HFF-Myc (cell line): ENCODE measurements around the gene S100A9.
"Not testable (repeated sequence)": the region's sequence is repeated elsewhere in the genome, so short reads cannot be mapped to it uniquely, and the experiment has no call there.

Experiments used
- DNase-seq: peaks from one replicate; pipeline ENCODE4 v3.0.0-alpha.2; 2011; ENCODE audit warnings: low read depth; ENCODE audit errors: extremely low read depth
- H3K4me3 ChIP-seq: replicated peaks from 2 replicates; pipeline ENCODE4 v1.5.1; 2011; ENCODE audit warnings: low read depth, mild to moderate bottlenecking, control low read depth, low read length
- CTCF ChIP-seq: IDR thresholded peaks from 2 replicates; pipeline ENCODE4 v1.5.1; 2012; ENCODE audit warnings: mild to moderate bottlenecking, low read depth, low read length, control low read depth; ENCODE audit errors: missing control alignments

S100A9 gene

GRCh38 chr1:153400244-153400643, 42.6 kb downstream of the S100A9 start:
- H3K4me3 ChIP-seq: no peak overlapping the region
- peak; percentile 19 for TF ChIP-seq CTCF
- DNase-seq: no peak

GRCh38 chr1:153401461-153401860, 43.8 kb downstream of the S100A9 start:
- no peak for DNase-seq
- H3K4me3 ChIP-seq: no peak overlapping the region
- TF ChIP-seq CTCF: no peak

- TF ChIP-seq CTCF: no peak
- no peak for DNase-seq
- no peak overlapping the region for H3K4me3 ChIP-seq
These were observed 44.6 kb downstream of the S100A9 start for GRCh38 chr1:153402226-153402625.

GRCh38 chr1:153403421-153404085, 45.9 kb downstream of the S100A9 start:
- no peak for DNase-seq
- H3K4me3 ChIP-seq: no peak overlapping the region
- TF ChIP-seq CTCF: no peak

- DNase-seq: no peak
- no peak overlapping the region for H3K4me3 ChIP-seq
- TF ChIP-seq CTCF: no peak
These were observed 46.5 kb downstream of the S100A9 start for GRCh38 chr1:153404086-153404635.

- no peak overlapping the region for H3K4me3 ChIP-seq
- DNase-seq: no peak
- TF ChIP-seq CTCF: peak; percentile 59
These were observed 47.1 kb downstream of the S100A9 start for GRCh38 chr1:153404768-153405167.

- H3K4me3 ChIP-seq, DNase-seq: not testable (repeated sequence)
These were observed 48.4 kb downstream of the S100A9 start for GRCh38 chr1:153405825-153406599.

GRCh38 chr1:153407274-153407673, 49.6 kb downstream of the S100A9 start:
- H3K4me3 ChIP-seq, DNase-seq: not testable (repeated sequence)
